ENCODE measurements around the gene COL6A5. TPM values are rescaled to one million over a fixed set of nuclear protein-coding genes. Genes with fewer than 3 reads are reported as not detected.

Gene COL6A5
- total RNA-seq, 2 donors from 2014 or later: not detected

DNA sequence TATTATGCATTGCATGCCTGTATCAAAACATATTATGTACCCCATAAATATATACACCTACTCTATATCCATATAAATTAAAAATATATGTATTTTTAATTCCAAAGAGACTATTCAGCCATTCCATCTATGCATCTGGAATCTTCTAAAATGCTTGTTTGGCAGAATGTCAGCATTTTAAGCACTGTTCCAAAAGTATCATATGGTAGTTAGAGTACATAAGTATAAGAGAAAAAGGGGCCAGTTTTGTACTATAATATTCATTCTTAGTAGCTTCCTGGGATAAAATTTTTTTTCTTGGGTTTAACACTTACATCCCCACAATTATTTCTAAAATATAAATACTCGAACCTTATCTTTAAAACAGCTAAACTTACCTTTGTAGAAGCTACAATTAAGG, 111.1 kb downstream of the COL6A5 start:
- TF ChIP-seq, protein P1, sequence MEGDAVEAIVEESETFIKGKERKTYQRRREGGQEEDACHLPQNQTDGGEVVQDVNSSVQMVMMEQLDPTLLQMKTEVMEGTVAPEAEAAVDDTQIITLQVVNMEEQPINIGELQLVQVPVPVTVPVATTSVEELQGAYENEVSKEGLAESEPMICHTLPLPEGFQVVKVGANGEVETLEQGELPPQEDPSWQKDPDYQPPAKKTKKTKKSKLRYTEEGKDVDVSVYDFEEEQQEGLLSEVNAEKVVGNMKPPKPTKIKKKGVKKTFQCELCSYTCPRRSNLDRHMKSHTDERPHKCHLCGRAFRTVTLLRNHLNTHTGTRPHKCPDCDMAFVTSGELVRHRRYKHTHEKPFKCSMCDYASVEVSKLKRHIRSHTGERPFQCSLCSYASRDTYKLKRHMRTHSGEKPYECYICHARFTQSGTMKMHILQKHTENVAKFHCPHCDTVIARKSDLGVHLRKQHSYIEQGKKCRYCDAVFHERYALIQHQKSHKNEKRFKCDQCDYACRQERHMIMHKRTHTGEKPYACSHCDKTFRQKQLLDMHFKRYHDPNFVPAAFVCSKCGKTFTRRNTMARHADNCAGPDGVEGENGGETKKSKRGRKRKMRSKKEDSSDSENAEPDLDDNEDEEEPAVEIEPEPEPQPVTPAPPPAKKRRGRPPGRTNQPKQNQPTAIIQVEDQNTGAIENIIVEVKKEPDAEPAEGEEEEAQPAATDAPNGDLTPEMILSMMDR (IDR thresholded peaks at IDR 0.05): no peak
- DNase-seq (ENCODE audit: low spot score): no peak
- Histone ChIP-seq H3K27me3 (no peaks in the 10 kb centered on the region), H3K27ac (no peak overlapping the region), H3K4me3 (no peak overlapping the region), H3K9me3 (no peaks in the 10 kb centered on the region), H3K36me3 (no peaks in the 10 kb centered on the region), H3K4me1 (no peaks in the 10 kb centered on the region)

DNA sequence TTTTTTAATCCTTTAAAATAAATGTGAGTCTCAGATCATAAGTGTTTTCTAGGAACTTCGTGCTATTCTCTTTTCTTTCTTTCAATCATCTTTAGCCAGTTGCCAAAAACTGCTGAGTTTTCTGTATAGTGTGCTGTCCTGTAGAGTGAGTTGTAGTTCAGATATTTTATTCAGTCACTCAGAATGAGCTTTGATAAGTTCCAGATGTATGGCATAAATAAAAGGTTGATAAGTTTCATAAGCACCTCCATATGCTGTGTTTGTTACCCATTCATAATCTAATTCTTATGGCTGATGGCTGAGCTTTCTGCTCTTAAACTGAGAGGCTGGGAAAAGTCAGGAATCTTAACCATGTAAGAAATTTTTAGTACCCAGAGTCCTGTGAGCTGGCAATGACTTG, 112.2 kb downstream of the COL6A5 start:
- Histone ChIP-seq H3K4me1 (no peaks in the 10 kb centered on the region), H3K27me3 (no peaks in the 10 kb centered on the region), H3K36me3 (no peaks in the 10 kb centered on the region), H3K9me3 (no peaks in the 10 kb centered on the region), H3K27ac (no peak overlapping the region), H3K4me3 (no peak overlapping the region)
- TF ChIP-seq, protein P1 (IDR thresholded peaks at IDR 0.05): no peak
- DNase-seq (ENCODE audit: low spot score): no peak

DNA sequence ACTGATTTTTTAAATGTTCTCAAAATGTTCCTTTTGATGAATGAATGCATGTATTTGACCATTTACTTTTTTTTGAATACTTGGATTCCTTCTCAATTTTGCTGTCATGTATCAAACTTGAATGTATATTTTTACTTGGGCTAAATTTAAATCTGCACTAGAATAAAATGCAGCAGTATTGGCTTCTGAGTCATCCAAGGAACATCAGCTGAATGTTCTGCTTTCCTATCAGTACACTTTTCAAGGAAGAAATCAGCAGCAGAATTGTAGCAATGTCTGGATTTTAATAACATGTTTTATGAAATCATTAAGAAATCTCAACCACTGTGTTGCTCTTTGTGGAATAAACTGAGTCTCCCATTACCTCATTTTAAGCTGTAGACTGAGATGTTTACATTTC, 114.5 kb downstream of the COL6A5 start:
- no peak overlapping the region for H3K4me3 ChIP-seq
- H3K27me3 ChIP-seq: no peaks in the 10 kb centered on the region
- TF ChIP-seq, protein P1 (IDR thresholded peaks at IDR 0.05): no peak
- H3K36me3 ChIP-seq: no peaks in the 10 kb centered on the region
- H3K27ac ChIP-seq: no peak overlapping the region
- no peak for DNase-seq (ENCODE audit: low spot score)
- no peaks in the 10 kb centered on the region for H3K4me1 ChIP-seq
- no peaks in the 10 kb centered on the region for H3K9me3 ChIP-seq

DNA sequence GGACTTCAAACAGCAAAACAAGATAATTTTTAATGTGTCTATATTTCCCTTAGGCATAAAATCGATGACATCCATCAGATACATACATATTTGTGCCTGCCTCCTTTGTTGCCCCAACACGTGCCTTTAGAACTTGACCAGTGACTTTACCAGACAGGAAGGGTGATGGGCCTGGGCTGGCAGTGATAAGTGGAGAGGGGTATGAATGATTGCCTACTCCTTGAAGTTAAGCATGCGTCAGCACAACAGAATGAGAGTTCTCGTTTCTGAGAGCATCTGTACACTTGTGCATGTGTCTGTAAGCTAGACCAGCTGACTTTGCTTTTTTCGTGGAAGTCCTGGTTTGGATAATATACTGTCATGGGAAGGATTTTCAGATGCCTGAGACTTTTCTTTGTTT, 116.6 kb downstream of the COL6A5 start:
- DNase-seq (ENCODE audit: low spot score): no peak
- H3K9me3 ChIP-seq: no peaks in the 10 kb centered on the region
- no peaks in the 10 kb centered on the region for H3K27me3 ChIP-seq
- H3K27ac ChIP-seq: no peak overlapping the region
- H3K36me3 ChIP-seq: no peaks in the 10 kb centered on the region
- no peaks in the 10 kb centered on the region for H3K4me1 ChIP-seq
- TF ChIP-seq, protein P1 (IDR thresholded peaks at IDR 0.05): no peak
- H3K4me3 ChIP-seq: no peak overlapping the region

DNA sequence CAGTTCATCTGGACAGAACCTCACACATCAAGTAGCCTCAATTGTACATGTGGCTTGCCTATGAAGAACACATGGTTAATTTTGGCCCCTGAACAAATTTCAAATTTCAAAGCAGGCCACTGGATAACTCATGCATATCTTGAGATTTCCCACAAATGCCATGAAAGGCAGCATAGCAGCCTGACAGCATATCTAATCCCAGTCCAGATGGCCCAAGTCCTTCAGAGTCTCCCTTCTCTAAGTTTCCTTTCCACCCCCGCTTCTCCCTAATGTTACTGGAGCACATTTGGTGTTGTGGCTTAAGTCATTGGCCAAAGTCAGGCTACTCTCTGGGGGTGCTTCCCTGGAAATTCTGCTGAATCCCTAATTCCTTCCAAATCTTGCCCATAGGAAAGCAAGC, 117.7 kb downstream of the COL6A5 start:
- DNase-seq (ENCODE audit: low spot score): no peak
- Histone ChIP-seq H3K4me1 (no peaks in the 10 kb centered on the region), H3K36me3 (no peaks in the 10 kb centered on the region), H3K27ac (no peak overlapping the region), H3K4me3 (no peak overlapping the region), H3K9me3 (no peaks in the 10 kb centered on the region), H3K27me3 (no peaks in the 10 kb centered on the region)
- TF ChIP-seq, protein P1 (IDR thresholded peaks at IDR 0.05): no peak

DNA sequence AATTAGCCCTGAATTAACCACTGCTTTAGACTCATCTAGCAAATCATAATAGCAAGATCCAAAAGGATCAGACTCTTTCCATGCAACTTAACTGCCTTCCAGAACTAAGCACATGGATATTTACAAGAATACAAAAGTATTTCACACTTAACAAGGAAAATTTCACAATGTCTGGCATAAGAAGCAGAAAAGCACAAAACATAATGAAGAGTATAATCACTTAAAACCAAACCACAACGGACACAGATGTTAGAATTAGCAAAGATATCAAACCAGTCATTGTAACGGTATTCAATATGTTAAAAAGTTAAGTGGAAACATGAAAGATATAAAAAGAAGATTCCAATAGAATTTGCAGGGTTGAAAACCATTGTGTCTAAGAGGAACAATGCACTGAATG, 120.0 kb downstream of the COL6A5 start:
- Histone ChIP-seq H3K27ac (no peak overlapping the region), H3K36me3 (no peaks in the 10 kb centered on the region), H3K4me1 (no peaks in the 10 kb centered on the region), H3K27me3 (no peaks in the 10 kb centered on the region), H3K4me3 (no peak overlapping the region), H3K9me3 (no peaks in the 10 kb centered on the region)
- DNase-seq (ENCODE audit: low spot score): no peak
- TF ChIP-seq, protein P1 (IDR thresholded peaks at IDR 0.05): no peak

All from right atrium auricular region (tissue), 2 donors.